DMS 273 (cell line): ENCODE results near the gene PLA2G5.
"Not testable (repeated sequence)": the region's sequence is repeated elsewhere in the genome, so short reads cannot be mapped to it uniquely, and the experiment has no call there.

Experiments
- DNase-seq: peaks from one replicate; lab custom pipeline; 2025; ENCODE audit not compliant: unreplicated experiment; lab: John Stamatoyannopoulos, UW

The PLA2G5 gene, protein sequence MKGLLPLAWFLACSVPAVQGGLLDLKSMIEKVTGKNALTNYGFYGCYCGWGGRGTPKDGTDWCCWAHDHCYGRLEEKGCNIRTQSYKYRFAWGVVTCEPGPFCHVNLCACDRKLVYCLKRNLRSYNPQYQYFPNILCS

DNA sequence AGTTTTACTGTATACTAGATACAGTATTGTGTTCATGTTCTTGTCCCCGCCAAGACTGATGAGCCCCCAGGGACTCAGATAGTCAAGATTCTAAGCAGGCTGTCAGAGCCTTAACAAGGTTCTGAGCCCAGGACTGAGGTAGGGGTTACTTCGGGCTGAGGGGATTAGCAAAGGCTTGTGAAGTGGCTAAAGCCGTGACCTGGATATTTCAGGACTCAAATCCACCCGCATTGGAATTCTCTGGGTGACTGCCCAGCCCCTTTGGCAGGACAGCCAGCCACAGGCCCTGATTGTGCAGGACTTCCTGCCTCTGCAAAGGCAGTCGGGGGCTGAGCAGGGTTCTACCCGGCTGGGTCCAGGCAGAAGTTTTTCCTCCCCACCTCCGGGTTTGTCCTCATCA is at the start of gene PLA2G5:
PLA2G5 (plus strand) TSS at position 321 of the 400 bp plus-strand sequence. CDS start 14,637 bp downstream, outside the sequence.
- no peak for DNase-seq

DNA sequence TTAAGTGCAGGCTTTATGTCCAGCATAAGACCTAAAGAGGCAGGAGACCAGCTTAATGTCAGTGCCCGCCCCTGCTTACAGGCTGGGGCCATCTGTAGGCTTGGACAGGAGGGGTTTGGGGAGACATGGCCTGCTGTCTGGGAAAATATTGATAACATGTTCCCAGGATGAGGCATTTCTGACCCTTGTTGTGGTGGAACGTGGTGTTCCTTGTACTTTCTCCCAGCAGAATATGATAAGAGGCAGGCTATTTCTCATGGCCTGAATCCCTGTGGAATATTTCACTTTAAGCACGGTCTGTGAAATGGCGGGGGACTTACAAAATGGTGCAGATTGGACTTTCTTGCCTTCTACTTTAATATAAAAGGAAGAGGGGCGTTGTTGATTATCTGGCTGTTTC is 41.9 kb upstream of the PLA2G5 start:
- no peak for DNase-seq

DNA sequence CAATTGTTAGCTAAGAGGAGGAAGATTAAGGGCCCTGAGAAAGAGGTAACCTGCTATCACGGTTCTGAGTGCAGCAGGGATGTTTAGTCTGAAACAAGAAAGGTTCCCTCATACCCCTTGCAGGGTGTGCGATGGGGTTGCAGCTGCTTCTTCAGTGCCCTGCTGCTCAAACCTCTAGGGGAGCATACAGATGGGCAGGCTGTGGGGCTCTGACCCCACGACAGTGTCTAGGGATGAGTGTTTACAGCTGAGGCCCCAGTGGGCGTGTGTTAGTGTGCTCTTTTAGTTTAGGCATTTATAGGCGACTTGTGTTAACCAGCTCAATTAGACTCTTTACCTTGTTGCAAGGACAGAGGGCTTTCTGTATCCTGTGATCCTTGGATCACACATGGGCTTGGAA is 41.3 kb upstream of the PLA2G5 start:
- DNase-seq, result no peak

DNA sequence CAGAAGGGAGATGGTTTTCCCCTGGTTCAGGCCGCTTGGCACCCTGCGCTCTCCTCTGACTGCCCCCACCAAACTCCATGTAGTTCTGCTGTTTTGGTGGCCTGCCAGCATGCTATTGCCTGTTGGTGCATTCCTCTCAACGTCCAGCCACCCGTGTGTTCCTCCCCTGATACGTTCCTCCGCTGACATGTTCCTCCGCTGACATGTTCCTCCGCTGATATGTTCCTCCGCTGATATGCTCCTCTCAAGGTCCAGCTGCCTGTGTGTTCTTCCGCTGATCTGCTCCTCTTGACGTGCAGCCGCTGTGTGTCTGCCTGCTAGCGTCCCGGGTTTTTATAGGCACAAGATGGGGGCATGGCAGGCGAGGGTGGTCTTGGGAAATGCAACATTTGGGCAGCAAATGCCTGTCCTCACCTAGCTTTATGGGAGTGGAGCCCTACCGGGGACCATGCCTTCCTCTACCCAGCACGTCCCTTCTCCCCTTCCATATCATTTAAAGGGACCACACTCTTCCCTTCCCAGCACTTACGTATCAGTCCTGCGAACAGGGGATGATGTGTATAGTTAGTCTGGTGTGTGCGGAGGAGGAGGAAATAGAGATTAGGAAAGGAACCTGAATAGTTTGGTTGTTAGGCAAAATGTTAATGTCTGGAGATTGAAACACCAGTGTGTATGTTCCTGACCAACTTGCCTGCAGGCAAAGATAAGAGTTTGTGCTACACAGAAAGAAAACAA is 40.6 kb upstream of the PLA2G5 start:
- no peak for DNase-seq

DNA sequence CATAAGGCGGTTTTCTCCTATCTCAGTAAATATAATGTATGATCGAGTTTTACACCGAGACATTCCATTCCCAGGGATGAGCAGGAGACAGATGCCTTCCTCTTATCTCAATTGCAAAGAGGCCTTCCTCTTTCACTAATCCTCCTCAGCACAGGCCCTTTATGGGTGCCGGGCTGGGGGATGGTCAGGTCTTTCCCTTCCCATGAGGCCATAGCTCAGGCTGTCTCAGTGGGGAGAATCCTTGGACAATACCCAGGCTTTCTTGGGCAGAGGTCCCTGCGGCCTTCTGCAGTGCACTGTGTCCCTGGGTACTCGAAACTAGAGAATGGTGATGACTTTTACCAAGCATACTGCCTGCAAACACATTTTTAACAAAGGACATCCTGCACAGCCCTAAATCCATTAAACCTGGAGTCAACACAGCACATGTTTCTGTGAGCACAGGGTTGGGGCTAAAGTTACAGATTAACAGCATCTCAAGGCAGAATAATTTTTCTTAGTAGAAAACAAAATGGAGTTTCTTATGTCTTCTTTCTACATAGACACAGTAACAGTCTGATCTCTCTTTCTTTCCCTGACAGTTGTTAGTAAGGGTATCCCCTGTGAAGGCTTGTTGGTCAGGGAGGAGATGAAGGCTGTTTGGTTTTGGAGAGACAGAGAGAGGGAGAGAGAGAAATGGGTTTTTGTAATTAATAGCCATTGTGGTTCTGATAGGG is 39.4 kb upstream of the PLA2G5 start:
- DNase-seq, result not testable (repeated sequence)

DNA sequence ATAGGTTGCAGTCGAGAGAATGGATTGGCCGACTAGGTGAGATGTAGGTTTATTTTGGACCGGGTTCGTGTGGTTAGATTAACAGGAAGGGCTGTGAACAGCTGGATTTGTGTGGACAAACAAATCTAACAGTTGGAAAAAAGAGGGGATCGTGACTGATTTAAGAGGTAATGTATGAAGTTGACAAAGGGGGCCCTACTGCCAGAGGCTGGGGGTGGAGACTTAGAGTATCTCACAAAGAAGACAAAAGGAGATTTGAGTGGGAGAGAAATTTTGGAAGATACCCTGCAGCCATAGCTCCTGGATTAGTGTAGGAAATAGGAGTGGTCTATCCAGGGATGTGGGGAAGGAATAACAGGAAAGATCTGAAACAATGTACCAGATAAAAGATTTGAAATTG is 38.8 kb upstream of the PLA2G5 start:
- no peak for DNase-seq

DNA sequence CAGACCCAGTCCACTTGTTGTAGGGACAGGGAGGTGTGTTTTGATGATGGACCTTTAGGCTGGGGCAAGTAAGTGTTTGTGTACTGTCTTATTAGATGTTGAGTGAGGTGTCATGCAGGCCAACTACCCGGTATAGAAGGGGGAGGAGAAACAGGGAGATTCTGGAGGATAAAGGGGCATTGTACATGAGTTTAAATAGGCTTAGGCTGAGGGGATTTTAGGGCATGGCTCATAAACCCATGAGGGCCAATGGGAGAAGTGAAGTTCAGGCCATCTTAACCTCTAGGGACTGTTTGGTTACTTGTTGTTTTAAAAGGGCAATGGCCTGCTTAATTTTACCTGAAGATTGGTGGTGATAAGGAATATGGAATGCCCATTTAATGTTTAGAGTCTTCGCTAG is 38.2 kb upstream of the PLA2G5 start:
- no peak for DNase-seq

DNA sequence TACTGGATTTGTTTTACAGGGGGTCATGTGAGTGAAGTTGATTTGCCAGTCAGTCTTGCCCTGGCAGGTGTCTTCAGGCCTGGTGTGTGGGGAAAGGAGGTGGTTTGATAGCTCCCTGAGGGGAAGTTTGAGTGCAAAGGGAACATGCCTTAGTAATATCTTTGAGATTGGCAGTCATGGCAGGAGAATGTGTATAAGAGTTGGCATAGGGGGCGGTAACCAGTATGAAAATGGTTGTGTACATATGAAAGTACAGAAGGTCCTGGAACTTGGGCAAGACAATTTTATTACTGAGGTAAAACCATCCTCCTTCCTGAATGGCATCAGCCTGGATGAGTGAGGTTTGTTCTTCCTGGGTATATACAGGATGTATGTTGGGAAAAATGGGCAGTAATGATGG is 37.6 kb upstream of the PLA2G5 start:
- no peak for DNase-seq

DNA sequence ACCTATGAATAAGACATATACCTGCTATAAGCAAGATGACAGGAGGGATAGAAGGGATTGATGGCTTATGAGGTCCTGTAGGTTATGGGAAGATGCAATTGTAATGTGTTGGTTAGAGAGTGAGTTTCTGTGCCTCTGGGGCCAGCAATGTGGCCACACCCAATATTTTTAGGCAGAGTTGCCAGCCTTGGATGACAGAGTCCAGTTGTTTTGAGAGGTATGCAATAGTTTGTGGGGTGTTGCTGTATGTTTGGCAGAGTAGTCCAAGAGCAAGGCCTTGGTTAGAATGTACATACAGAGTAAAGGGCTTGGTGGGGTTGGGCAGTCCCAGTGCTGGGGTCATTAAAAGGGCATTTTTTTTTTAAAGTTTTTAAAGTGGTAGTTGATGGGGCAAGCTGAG is 36.6 kb upstream of the PLA2G5 start:
- no peak for DNase-seq

DNA sequence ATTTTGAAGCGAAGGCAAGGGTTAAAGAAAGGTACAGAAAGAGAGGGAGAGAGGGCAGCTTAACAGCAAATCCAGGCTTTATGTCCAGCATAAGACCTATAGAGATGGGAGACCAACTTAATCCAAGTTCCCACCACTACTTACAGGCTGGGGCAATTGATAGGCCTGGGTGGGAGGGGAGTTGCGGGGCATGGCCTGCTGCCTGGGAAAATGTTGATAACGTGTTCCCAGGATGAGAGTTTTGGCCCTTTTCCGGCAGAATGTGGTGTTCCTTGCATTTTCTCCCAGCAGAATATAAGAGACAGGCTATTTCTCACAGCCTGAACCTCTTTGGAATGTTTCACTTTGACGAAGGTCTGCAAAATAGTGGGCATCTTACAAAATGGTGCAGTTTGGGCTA is 34.9 kb upstream of the PLA2G5 start:
- no peak for DNase-seq

DNA sequence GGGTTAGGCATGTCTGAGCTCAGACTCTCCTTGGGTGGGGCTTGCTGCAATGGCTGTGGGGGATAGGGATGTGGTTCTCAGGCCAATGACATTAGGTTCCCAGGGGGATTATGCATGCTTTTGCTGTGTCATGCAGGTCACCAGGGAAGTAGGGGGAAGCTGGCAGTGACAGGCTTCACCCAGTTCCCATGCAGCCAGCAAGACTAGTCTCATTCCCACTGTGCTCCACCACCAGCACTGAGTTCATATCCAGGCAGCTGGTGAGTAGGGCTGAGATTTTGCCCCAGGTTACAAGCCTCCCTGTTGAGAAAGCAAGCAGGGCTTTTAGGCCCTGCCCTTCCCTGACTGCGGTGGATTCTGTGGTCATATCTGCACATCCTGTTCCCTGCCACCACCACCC is 32.1 kb upstream of the PLA2G5 start:
- no peak for DNase-seq

DNA sequence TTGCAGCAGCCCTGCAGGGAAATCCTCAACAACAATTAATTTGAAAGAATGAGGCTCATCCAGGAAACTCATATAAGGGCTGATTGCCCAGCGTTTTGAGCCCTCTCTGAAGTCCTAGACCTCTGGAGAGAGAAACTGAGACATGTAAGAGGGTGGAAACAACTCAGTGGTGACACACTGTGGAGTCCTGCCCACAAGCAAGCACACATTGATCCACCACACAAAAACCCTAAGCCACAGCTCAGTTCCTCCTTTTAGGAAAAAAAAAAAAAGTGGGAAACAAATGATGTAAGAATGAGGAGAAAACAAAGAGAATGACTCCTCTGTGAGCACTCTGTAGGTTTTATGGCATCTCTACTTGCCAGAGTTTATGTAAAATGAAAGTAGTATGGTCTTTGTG is 22.9 kb upstream of the PLA2G5 start:
- DNase-seq, result no peak

DNA sequence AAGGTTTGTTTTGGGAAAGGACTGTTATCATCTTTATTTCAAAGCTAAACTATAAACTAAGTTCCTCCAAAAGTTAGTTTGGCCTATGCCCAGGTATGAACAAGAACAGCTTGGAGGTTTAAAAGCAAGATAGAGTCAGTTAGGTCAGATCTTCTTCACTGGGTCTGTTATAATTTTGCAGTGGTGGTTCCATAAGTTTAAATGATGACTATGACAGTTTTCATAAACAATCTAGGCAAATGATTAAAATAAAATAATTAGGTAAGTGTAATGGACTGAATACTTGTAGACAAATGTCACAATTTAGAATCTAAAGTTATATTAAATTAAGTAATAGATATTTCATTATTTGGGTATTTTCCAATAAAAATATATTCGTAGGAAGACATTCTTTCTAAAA is 21.4 kb upstream of the PLA2G5 start:
- no peak for DNase-seq

DNA sequence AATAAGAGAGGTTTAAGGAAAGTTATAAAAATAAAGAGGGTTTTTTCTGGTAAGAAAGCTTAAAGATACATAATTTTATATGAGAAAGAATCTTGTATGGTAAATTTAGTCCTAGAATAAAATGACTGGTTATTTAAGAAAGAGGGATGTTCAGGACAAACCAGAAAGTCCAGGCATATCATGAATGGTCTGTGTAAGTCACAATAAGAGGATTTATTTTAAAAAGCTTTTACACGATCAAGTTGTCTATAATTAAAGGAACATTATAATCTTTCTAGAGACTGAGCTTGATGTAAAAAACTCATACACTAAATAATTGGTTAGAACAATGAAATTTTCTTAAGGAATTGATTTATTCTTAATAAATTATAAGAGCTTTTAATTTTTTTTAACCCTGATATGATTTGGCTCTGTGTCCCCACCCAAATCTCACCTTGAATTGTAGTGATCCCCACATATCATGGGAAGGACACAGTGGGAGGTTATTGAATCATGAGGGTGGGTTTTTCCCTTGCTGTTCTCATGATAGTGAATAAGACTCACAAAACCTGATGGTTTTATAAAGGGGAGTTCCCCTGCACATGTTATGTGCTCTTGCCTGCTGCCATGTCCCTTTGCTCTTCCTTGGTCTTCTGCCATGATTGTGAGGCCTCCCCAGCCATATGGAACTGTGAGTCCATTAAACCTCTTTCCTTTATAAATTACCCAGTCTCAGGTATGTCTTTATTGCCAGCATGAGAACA is 20.8 kb upstream of the PLA2G5 start:
- DNase-seq, result peak; percentile 13

DNA sequence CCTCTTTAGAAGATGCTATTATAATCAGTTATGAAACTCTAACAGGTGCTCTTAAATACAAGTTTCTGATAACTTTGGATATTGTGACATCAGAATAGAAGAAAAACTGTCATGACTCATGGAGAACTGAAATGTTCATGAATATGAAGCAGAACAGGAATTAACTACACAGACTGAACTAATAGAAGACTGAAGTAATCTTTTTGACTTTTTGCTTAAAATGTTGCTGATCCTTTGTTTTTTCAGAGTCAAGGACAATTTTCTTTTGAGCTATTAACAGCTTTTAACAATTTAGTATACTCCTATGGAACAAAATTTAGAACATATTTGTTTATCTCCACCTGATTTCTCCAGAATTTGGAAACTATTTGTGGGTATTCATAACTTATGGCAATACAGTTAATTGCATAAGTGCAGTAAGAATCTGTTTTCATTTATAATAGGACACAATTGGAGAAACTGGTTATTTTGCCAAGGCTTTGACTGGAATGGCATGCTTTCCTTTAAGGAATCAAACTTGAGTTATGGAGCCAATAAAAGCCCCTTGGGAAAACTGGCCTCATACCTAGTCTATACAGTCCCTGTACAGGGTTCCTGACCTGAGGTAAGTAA is 18.7 kb upstream of the PLA2G5 start:
- DNase-seq, result no peak

DNA sequence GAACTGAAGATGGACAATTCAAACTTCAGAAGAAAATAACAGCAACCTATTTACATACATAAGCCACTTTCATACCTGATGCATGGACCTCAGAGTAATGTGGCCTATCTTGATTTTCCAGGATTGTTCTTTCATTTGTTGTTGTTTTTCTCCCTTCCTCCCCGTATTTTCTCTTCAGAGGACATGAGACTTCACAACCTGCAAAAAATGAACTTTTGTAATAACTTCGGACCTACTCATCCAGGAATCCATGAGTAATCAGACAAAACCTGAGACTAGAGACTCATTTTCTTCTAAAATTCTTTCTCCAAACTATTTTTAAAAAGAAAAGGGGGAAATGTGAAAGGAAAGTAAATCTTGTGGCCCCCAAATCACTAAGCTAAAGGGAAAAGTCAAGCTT is 17.6 kb upstream of the PLA2G5 start:
- no peak for DNase-seq

DNA sequence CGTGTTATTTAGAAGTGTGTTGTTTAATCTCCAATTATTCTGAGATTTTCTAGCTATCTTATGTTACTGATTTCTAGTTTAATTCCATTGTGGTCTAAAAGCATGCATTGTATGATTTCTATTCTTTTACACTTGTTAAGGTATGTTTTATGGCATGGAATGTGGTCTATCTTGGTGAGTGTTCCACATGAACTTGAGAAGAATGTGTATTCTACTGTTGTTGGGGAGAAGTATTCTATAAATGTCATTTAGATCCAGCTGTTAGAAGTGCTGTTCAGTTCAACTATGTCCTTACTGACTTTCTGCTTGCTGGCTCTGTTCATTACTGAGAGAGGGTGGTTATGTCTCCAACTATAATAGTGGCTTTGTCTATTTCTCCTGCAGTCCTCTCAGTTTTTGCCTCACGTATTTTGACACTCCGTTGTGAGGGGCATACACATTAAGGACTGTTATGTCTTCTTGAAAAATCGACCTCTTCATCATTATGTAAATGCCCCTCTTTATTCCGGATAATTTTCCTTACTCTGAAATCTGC is 12.0 kb upstream of the PLA2G5 start:
- DNase-seq, result no peak

DNA sequence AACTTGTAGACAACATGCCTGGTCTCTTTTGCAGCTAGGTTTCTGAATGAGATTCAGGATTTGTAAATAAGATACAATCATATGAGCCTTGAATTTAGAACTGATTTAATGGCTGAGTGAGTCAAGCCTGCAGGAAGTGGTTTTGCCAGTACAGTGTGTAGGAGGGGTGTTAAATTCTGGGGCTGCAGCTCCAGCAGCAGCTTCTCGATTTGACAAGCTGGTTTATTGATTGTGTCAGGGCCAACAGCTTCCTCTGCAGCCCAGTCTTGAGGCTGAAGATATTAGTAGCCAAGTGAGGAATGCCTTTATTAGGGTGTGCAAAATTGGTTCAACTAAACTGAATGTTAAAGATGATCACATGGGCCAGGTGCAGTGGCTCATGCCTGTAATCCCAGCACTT is 11.5 kb upstream of the PLA2G5 start:
- DNase-seq, result no peak

DNA sequence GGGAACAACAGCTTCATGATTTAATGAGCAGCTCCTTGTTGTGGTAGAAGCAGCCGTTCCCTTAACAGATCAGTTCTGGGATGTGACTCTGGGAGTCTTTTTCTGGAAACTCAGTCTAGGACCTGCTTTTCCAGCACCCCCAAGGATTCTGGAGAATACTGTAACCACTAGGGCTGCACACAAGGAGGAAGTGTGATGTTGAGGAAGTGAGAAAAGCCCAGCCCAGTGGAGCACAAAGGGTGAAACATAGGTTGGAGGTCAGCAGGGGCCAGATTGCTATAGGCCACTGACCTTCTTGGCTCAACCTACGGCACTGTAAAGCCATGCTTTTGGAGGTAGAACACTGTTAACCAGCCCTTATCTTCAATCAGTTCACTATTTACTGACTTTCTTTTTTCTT is 10.1 kb upstream of the PLA2G5 start:
- no peak for DNase-seq

DNA sequence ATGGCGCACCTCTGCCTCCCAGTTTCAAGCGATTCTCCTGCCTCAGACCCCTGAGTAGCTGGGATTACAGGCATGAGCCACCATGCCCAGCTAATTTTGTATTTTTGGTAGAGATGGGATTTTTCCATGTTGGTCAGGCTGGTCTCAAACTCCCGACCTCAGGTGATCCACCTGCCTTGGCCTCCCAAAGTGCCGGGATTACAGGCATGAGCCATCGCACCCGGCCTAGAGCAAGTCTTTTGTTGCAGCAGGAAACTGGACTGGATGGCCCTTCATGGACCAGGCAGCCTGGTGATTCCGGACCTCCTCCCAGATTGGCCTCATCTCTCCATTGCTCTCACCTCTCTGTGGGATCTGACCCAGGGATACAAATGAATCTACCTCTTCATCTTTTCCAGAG is 9.2 kb upstream of the PLA2G5 start:
- DNase-seq, result not testable (repeated sequence)

DNA sequence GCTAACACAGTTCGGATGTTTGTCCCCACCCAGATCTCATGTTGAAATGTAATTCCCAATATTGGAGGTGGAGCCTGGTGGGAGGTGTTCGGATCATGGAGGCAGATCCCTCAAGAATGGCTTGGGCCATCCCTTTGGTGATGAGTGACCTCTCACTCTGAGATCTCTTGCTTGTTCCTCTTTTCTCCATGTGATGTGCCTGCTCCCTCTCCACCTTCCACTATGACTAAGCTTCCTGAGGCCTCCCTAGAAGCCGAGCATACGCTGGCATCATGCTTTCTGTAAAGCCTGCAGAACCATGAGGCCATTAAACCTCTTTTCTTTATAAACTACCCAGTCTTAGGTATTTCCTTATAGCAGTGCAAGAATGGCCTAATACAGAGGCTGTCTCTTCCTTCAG is 8.1 kb upstream of the PLA2G5 start:
- DNase-seq, result no peak
